SU-DHL-6 (cell line): ENCODE data around the gene STK38L.

Experiments used
- H2AFZ ChIP-seq: fragments of 200-600 bp; sonication (generic); 2 replicates; pipeline ENCODE4 v1.6.1; 2014; ENCODE audit warnings: low read depth, mild to moderate bottlenecking, moderate library complexity, mixed read lengths, antibody characterized with exemption, low read length; ENCODE audit not compliant: severe bottlenecking
- H3F3A ChIP-seq: fragments of 200-600 bp; shearing (Covaris generic); 2 replicates; pipeline ENCODE4 v1.6.0; 2016; ENCODE audit warnings: antibody characterized with exemption, mild to moderate bottlenecking; ENCODE audit not compliant: insufficient read depth
- H3K27ac ChIP-seq: fragments of 200-600 bp; sonication (generic); 2 replicates; pipeline ENCODE4 v1.5.1; 2016; ENCODE audit warnings: low read depth, mild to moderate bottlenecking, low read length, moderate library complexity, mixed read lengths
- H3K27me3 ChIP-seq: fragments of 200-600 bp; sonication (generic), shearing (Covaris generic); 2 replicates; pipeline ENCODE4 v1.6.0; 2014; ENCODE audit warnings: mild to moderate bottlenecking, low read length
- H3K36me3 ChIP-seq: fragments of 200-600 bp; sonication (generic); 2 replicates; pipeline ENCODE4 v1.6.1; 2014; ENCODE audit warnings: mild to moderate bottlenecking, low read length, mixed read lengths
- H3K4me2 ChIP-seq: fragments of 300-600, 200-600 bp; shearing (Covaris generic), sonication (generic); 2 replicates; pipeline ENCODE4 v1.6.0; 2014; ENCODE audit warnings: low read length, low read depth, mild to moderate bottlenecking; ENCODE audit not compliant: poor library complexity, severe bottlenecking
- H3K4me3 ChIP-seq: fragments of 200-600 bp; sonication (generic); 2 replicates; pipeline ENCODE4 v1.5.1; 2014; ENCODE audit warnings: antibody characterized with exemption, low read length, mild to moderate bottlenecking, mixed read lengths; ENCODE audit not compliant: insufficient read depth, poor library complexity, severe bottlenecking
- H3K79me2 ChIP-seq: fragments of 200-600 bp; sonication (generic); 2 replicates; pipeline ENCODE4 v1.6.1; 2014; ENCODE audit warnings: mild to moderate bottlenecking, low read length, moderate library complexity; ENCODE audit not compliant: insufficient read depth
- H3K9ac ChIP-seq: fragments of 200-600 bp; sonication (generic); 2 replicates; pipeline ENCODE4 v1.7.0; 2014; ENCODE audit warnings: mild to moderate bottlenecking, low read length
- H3K9me2 ChIP-seq: fragments of 200-600 bp; sonication (generic); replicated peaks from 2 replicates; pipeline ENCODE4 v1.6.1; 2014; ENCODE audit warnings: low read length; ENCODE audit not compliant: insufficient read depth
- H3K9me3 ChIP-seq: fragments of 200-600 bp; sonication (generic); 2 replicates; pipeline ENCODE4 v1.6.1; 2014; ENCODE audit warnings: low read length, mixed read lengths; ENCODE audit not compliant: insufficient read depth
- H4K20me1 ChIP-seq: fragments of 200-600 bp; sonication (generic); 2 replicates; pipeline ENCODE4 v1.6.1; 2014; ENCODE audit warnings: low read depth, mild to moderate bottlenecking, antibody characterized with exemption, low read length, moderate library complexity, mixed read lengths
- CTCF ChIP-seq: fragments of 200-600 bp; sonication (generic); IDR thresholded peaks from one replicate; pipeline ENCODE4 v1.5.1; 2017; ENCODE audit warnings: antibody characterized with exemption, mild to moderate bottlenecking, low read length, moderate library complexity; ENCODE audit not compliant: insufficient read depth, poor library complexity, severe bottlenecking
- EZH2phosphoT487 ChIP-seq: fragments of 200-600 bp; sonication (generic), shearing (Covaris generic); conservative IDR thresholded peaks from 2 replicates; pipeline ENCODE4 v1.6.1; 2018; ENCODE audit warnings: mild to moderate bottlenecking, antibody characterized with exemption, low read length, moderate library complexity, mixed read lengths

Gene STK38L

GRCh38 chr12:27271206-27271605, 27.1 kb downstream of the STK38L start:
- H3K79me2 ChIP-seq = no peaks in the 10 kb centered on the region
- no peak overlapping the region for H2AFZ ChIP-seq
- H3K9me3 ChIP-seq = no peaks in the 10 kb centered on the region
- no peak overlapping the region for H3K4me2 ChIP-seq
- H3F3A ChIP-seq = no peaks in the 10 kb centered on the region
- TF ChIP-seq CTCF (no peak), EZH2phosphoT487 (no peak)
- no peaks in the 10 kb centered on the region for H3K36me3 ChIP-seq
- no peaks in the 10 kb centered on the region for H4K20me1 ChIP-seq
- no peak overlapping the region for H3K4me3 ChIP-seq
- no peaks in the 10 kb centered on the region for H3K9me2 ChIP-seq
- no peaks in the 10 kb centered on the region for H3K27me3 ChIP-seq
- no peak overlapping the region for H3K9ac ChIP-seq
- no peak overlapping the region for H3K27ac ChIP-seq

GRCh38 chr12:27272373-27273028, 28.4 kb downstream of the STK38L start:
- Histone ChIP-seq H3K9me3 (no peaks in the 10 kb centered on the region), H4K20me1 (no peaks in the 10 kb centered on the region), H3K9ac (no peak overlapping the region), H3K4me2 (no peak overlapping the region), H3K4me3 (no peak overlapping the region), H3K36me3 (no peaks in the 10 kb centered on the region), H3K27me3 (no peaks in the 10 kb centered on the region), H2AFZ (no peak overlapping the region), H3F3A (no peaks in the 10 kb centered on the region), H3K27ac (no peak overlapping the region), H3K79me2 (no peaks in the 10 kb centered on the region), H3K9me2 (no peaks in the 10 kb centered on the region)
- no peak for TF ChIP-seq CTCF
- TF ChIP-seq EZH2phosphoT487 = no peak

- Histone ChIP-seq H3K4me2 (no peak overlapping the region), H3K9ac (no peak overlapping the region), H3K9me2 (no peaks in the 10 kb centered on the region), H3K36me3 (no peaks in the 10 kb centered on the region), H3K27me3 (no peaks in the 10 kb centered on the region), H3K4me3 (no peak overlapping the region), H3K9me3 (no peaks in the 10 kb centered on the region), H2AFZ (no peak overlapping the region), H4K20me1 (no peaks in the 10 kb centered on the region), H3K27ac (no peak overlapping the region), H3F3A (no peaks in the 10 kb centered on the region), H3K79me2 (no peaks in the 10 kb centered on the region)
- TF ChIP-seq CTCF (no peak), EZH2phosphoT487 (no peak)
These were observed 29.0 kb downstream of the STK38L start for GRCh38 chr12:27273114-27273513.
